HG02623 (cell line): ENCODE data around the gene PIEZO2.

Experiments
- ATAC-seq: cut with Tn5 transposase; IDR thresholded peaks from one replicate; pipeline ENCODE4 v1.9.1; 2021; ENCODE audit warnings: moderate library complexity; ENCODE audit not compliant: unreplicated experiment

Gene PIEZO2

DNA sequence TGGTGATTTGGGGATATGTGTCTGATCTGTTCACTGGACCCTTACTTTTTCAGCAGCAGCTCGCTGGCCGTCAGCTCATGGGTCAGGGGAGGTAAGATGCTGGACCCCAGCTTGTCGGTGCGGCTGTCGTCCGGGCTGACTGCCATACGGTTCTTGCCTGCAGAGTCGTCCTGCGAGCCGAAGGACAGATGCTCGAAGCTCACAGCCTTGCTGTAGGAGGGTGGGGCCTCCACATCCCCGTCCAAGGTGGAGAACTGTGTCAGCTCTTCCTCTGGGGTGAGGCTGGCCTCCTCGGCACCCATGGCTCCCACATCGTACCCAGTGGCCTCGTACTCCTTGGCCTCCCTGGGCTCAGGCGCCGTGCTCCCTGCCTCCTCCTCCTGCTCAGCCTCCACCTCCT lies 444.1 kb downstream of the PIEZO2 start:
- no peak for ATAC-seq

GRCh38 chr18:10702206-10702605 lies 447.2 kb downstream of the PIEZO2 start:
- no peak for ATAC-seq

GRCh38 chr18:10690366-10690765 lies 459.0 kb downstream of the PIEZO2 start:
- ATAC-seq, result no peak

DNA sequence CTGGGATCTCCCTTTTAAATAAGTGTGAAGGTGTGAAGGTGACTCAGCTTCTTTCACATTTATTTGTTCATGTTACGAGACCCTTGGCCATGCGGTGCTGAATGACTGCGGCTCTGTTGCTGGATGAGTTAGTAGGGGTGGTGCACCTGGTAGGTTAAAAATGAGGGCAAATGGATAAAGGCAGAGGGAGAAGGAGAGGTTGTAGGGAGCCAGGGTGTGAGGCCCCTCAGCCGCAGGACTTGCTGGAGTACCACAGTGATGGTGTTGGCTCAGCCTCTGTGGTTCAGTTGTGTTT lies 459.4 kb downstream of the PIEZO2 start:
- ATAC-seq, result no peak

DNA sequence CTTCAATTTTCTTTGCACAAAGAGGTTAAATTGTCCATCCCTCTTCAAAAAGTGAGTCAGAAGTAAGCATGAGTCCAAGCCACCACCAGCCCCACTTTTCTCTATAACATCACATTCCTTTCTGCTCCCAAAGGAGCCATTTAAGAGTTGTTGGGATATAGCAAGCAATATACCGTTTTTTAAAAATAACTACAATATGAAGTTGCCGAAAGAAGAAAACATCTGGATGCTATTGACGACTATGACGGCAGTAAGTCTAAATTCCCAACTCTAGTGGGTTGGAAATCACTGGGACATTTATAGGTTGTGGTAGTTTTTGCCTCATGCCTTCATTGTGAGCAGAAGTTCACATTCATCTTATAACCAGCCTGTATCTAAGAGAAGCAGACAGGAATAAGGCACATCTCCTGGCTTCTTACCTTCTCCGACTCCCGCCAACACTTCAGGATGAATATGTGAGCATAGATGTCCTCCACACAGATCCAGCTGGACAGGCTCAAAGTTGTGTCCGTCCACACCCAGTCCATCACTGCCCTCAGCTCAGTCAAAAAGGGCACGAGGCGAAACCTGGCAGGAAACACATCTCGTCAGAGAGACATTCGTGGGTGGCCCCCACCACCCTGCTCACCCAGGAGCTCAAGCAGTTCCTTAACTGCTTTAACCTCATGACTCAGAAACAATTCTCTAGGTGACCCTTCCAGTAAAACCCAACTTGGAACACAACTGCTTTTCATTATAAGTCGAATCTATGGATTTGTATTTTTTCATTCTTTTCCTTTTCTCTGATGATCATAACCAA lies 459.9 kb downstream of the PIEZO2 start:
- ATAC-seq, result no peak

- ATAC-seq, result no peak
These were observed 460.6 kb downstream of the PIEZO2 start for GRCh38 chr18:10688766-10689165.

GRCh38 chr18:10687161-10687925 lies 462.0 kb downstream of the PIEZO2 start:
- no peak for ATAC-seq

- no peak for ATAC-seq
These were observed 463.1 kb downstream of the PIEZO2 start for GRCh38 chr18:10686308-10686707.

- ATAC-seq, result no peak
These were observed 463.9 kb downstream of the PIEZO2 start for GRCh38 chr18:10685484-10685883.

- no peak for ATAC-seq
These were observed 467.0 kb downstream of the PIEZO2 start for GRCh38 chr18:10682368-10682714.

DNA sequence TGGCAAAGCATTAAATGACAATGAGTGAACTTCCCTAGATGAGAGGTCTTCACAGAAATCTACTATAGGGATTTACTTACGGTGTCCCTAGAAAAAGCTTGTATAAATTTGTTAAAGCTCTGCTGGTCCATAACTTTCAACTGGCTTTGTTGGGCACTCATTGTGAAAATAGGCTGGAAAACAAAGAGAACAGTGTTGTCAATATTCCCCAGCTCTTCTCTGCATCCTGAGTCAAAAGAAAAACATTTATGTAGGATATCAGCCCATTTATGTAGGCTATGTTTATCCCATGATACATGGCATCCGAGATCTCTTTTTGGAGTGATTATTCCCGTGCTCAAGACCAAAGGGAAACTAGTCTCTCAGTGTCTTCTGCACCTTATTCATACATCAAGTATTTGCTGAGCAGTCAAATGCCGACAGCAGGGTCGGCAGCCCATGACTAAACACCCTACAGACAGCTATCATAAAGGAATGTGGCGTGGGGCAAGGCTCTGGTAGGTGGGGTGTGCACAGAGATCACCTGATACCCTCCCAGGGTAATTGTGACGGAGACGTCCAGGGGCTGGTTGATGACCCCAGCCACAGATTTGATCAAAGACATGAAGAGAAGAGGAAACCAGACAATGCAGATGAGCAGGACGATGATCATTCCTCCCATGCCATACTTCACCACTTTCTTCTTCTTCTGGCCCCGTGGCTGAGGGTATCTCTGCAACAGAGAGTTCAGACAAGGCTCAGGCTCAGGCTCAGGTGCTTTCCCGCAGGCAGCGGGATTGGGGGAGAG lies 467.6 kb downstream of the PIEZO2 start:
- no peak for ATAC-seq

- ATAC-seq, result no peak
These were observed 469.1 kb downstream of the PIEZO2 start for GRCh38 chr18:10680271-10680596.

DNA sequence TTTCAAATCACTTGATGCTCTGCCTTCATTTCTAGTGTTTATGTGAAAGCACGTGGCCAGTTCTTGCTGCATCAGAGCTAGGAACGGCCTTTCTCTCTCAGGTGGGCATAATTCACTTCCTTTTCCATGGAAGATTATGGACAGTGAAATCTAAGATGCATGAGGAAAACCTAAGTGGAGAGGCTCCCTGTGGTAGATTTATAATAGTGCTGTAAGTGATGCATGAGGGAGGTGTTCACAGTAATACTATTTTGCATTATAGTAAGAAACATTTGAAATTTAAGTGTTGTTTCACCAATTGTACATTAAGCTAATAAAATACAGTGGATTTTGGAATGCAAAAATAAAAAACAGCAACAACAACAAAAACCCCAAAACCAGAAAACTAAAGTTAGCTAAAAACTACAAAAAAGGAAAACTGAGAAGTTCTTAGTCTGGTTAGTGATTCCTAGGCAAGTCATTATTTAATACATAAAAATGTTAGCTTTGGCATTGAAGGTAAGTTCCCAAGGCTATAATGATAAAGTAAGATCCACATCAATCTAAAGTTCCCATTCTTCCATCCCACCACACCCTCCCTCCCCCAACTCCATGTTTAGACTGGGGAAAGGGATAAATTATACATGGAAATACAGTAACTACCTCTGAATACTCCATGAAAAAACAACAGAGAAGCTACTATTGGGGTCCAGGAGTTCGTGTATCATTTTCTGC lies 469.7 kb downstream of the PIEZO2 start:
- ATAC-seq, result no peak

GRCh38 chr18:10671441-10671840 lies 477.9 kb downstream of the PIEZO2 start:
- ATAC-seq, result no peak

DNA sequence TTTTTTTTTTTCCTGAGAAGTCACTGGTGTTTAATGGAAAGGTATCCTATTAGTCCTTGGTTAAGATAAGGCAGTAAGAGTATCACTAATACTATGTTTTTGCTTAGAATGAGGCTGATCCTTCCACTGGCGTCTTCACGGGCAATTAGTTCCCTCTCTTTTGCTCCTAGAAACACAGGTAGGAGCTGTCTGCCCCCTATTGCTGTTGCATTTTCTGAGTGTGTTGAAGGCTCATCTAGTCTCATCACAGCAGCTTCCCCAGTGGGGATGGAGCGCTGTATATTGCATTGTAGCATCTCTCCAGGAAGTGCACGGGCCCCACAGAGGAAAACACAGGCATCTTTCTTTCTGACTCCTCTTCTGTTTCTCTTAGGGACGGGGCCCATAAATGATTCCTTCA lies 478.5 kb downstream of the PIEZO2 start:
- ATAC-seq, result no peak

DNA sequence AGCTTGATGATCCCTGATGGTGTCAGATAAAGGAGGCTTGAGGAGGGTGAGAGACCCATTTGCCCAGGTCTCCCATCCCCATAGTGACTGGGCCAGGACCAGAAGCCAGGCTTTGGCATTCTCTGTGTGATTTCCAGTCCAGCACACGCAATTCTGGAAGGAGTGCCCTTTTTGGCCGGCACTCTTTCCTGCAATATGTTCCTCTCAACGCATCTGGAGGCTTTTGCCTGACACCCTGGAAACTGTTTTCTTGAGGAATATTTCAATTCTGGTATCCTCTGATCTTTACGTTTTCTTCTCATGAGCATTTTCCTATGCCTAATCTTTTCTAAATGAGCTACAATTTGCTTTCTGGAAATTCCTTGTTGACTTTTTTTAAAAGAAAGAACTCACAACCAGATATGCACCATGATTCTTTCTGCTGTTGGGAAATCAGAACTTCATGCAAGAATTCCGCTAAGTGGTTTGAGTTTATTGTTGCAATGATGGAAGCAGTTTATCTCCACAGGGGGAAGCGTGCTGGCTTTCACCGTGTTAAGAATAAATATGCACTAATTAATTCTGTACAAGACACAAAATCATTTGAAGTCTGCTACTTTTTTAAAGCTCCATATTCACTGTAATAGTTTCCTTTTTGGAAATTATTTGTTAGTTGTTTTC lies 479.8 kb downstream of the PIEZO2 start:
- ATAC-seq, result no peak

- no peak for ATAC-seq
These were observed 485.6 kb downstream of the PIEZO2 start for GRCh38 chr18:10663750-10664149.

- ATAC-seq, result no peak
These were observed 488.1 kb downstream of the PIEZO2 start for GRCh38 chr18:10661317-10661716.

GRCh38 chr18:10660179-10660884 lies 489.0 kb downstream of the PIEZO2 start:
- ATAC-seq, result no peak

DNA sequence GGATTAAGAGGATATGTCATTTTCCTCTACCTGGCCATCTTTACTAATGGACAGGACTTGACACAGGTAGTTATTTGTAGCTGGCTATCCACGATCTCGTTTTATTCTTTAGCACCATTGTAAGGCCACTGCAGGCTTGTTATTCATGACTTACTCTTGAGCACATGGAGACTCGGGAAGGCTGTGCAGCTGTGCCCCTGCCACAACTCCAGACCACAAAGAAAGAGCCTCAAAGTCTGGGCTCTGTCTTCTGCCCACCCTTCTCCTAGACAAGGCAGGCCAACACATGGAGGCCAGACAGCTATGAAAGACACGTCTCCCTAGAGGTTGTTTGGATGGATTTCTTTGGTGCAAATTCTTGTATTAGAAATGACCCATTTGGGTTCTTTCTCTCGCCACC lies 489.8 kb downstream of the PIEZO2 start:
- ATAC-seq, result no peak
